Chondrocyte (in vitro differentiated cells): Measurements from ENCODE around the gene CBL. TPM values are rescaled to one million over a fixed set of nuclear protein-coding genes. Genes with fewer than 3 reads are reported as not detected.
A peak's percentile ranks its signal among the peaks of the same experiment; 100 is the strongest.

Experiments
- DNase-seq: peaks from one replicate; pipeline ENCODE4 v3.0.0; 2021; ENCODE audit warnings: mixed read lengths, low spot score
- H3K27ac Mint-ChIP-seq: one replicate; pipeline ENCODE4 v1.8.0; 2021; ENCODE audit warnings: mild to moderate bottlenecking, moderate library complexity, mixed read lengths; ENCODE audit not compliant: unreplicated experiment
- H3K27me3 Mint-ChIP-seq: 2 replicates; pipeline ENCODE4 v1.8.0; 2021; ENCODE audit warnings: low read depth, mixed read lengths
- H3K36me3 Mint-ChIP-seq: 2 replicates; pipeline ENCODE4 v1.8.0; 2021; ENCODE audit warnings: low read depth, mixed read lengths
- H3K4me1 Mint-ChIP-seq: 2 replicates; pipeline ENCODE4 v1.8.0; 2021; ENCODE audit warnings: low read depth, mild to moderate bottlenecking, mixed read lengths
- H3K4me3 Mint-ChIP-seq: one replicate; pipeline ENCODE4 v1.8.0; 2021; ENCODE audit warnings: mild to moderate bottlenecking, moderate library complexity, mixed read lengths; ENCODE audit not compliant: unreplicated experiment
- H3K9me3 Mint-ChIP-seq: 2 replicates; pipeline ENCODE4 v1.8.0; 2021; ENCODE audit warnings: low read depth, mixed read lengths
- total RNA-seq: library from RNA; stranded (reverse); gene quantifications from 3 replicates; pipeline ENCODE4 v1.2.1, GENCODE V29; 2021
- TF ChIP-seq, protein P1 (sequence below): fragments of 200-600 bp; sonication (generic); IDR thresholded peaks from 2 replicates; pipeline ENCODE4 v1.5.0; 2021; ENCODE audit warnings: antibody characterized with exemption, mild to moderate bottlenecking, moderate library complexity

CBL gene
- total RNA-seq, 1 donor from 2014 or later, result 25.8 TPM

DNA sequence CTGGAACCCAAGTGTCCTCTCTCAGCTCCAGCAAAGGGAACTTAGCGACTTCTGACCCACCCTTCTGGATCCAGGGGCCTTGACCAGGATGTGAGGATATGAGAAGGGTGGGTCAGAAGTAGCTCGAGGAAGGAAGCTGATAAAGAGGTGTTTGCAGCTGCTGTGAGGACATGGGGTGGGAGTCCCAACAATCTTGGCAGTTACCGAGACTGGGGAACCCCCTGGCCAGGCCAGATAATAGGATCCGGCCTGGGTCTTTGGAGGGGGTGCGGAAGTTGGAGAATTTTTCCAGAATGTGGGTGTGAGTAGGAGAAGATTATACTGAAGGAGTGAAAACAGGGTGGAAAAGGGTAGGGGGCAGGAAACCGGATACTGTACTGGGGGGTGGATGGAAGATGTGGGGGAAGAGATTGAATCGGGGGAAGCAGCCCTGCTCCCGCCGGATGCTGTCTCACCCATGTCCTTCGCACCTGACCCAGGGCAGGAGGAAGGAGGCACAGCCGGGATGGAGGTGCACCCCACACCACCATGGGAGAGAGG, 113.6 kb downstream of the CBL start:
- Mint-ChIP-seq H3K27ac (peak overlapping the region; percentile 98), H3K9me3 (no peaks in the 10 kb centered on the region), H3K4me3 (peak overlapping the region; percentile 63), H3K4me1 (peaks cover 58% of the 10 kb centered on the region), H3K36me3 (peaks cover under 1% of the 10 kb centered on the region), H3K27me3 (no peaks in the 10 kb centered on the region)
- TF ChIP-seq, protein P1, sequence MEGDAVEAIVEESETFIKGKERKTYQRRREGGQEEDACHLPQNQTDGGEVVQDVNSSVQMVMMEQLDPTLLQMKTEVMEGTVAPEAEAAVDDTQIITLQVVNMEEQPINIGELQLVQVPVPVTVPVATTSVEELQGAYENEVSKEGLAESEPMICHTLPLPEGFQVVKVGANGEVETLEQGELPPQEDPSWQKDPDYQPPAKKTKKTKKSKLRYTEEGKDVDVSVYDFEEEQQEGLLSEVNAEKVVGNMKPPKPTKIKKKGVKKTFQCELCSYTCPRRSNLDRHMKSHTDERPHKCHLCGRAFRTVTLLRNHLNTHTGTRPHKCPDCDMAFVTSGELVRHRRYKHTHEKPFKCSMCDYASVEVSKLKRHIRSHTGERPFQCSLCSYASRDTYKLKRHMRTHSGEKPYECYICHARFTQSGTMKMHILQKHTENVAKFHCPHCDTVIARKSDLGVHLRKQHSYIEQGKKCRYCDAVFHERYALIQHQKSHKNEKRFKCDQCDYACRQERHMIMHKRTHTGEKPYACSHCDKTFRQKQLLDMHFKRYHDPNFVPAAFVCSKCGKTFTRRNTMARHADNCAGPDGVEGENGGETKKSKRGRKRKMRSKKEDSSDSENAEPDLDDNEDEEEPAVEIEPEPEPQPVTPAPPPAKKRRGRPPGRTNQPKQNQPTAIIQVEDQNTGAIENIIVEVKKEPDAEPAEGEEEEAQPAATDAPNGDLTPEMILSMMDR, result no peak
- DNase-seq, result no peak

GRCh38 chr11:119320240-119320775, 114.2 kb downstream of the CBL start:
- no peaks in the 10 kb centered on the region for H3K27me3 Mint-ChIP-seq
- H3K4me3 Mint-ChIP-seq, result peak overlapping the region; percentile 63
- peak overlapping the region; percentile 98 for H3K27ac Mint-ChIP-seq
- H3K36me3 Mint-ChIP-seq, result no peaks in the 10 kb centered on the region
- H3K4me1 Mint-ChIP-seq, result peaks cover 52% of the 10 kb centered on the region
- DNase-seq, result no peak
- H3K9me3 Mint-ChIP-seq, result no peaks in the 10 kb centered on the region
- TF ChIP-seq, protein P1, result no peak

- Mint-ChIP-seq H3K27ac (peak overlapping the region; percentile 98), H3K9me3 (no peaks in the 10 kb centered on the region), H3K4me1 (peaks cover 49% of the 10 kb centered on the region), H3K4me3 (peak overlapping the region; percentile 67), H3K36me3 (no peaks in the 10 kb centered on the region), H3K27me3 (no peaks in the 10 kb centered on the region)
- TF ChIP-seq, protein P1, result no peak
- no peak for DNase-seq
These were observed 114.8 kb downstream of the CBL start for GRCh38 chr11:119320776-119321524.

GRCh38 chr11:119322360-119322739, 116.2 kb downstream of the CBL start:
- Mint-ChIP-seq H3K27ac (peak overlapping the region; percentile 78), H3K36me3 (no peaks in the 10 kb centered on the region), H3K9me3 (no peaks in the 10 kb centered on the region), H3K4me1 (peaks cover 48% of the 10 kb centered on the region), H3K27me3 (no peaks in the 10 kb centered on the region), H3K4me3 (no peak overlapping the region)
- TF ChIP-seq, protein P1, result no peak
- DNase-seq, result no peak

- H3K27me3 Mint-ChIP-seq, result no peaks in the 10 kb centered on the region
These were observed 116.9 kb downstream of the CBL start for GRCh38 chr11:119322921-119323531.

More at GRCh38 chr11:119322921-119323531, 116.9 kb downstream of the CBL start:
- no peak overlapping the region for H3K4me3 Mint-ChIP-seq
- TF ChIP-seq, protein P1, result no peak
- H3K27ac Mint-ChIP-seq, result no peak overlapping the region
- H3K9me3 Mint-ChIP-seq, result no peaks in the 10 kb centered on the region
- H3K4me1 Mint-ChIP-seq, result peaks cover 41% of the 10 kb centered on the region
- no peak for DNase-seq
- no peaks in the 10 kb centered on the region for H3K36me3 Mint-ChIP-seq
